Endothelial cell of umbilical vein (primary cell): Measurements from ENCODE around the gene BCOR. TPM values are rescaled to one million over a fixed set of nuclear protein-coding genes. Genes with fewer than 3 reads are reported as not detected.

ENCODE experiments used
- BruUV-seq: library from RNA; stranded (reverse); fragments of 400-500 nt; replicated peaks from 2 replicates; lab custom pipeline; 2021; lab: Mats Ljungman, UMichigan
- CTCF ChIA-PET: fragments of 300-600, 350-600 bp; sonication (Branson Sonifier 250); formaldehyde crosslinking; loops from one replicate; lab custom pipeline; 2021; ENCODE audit warnings: antibody characterized with exemption, inconsistent platforms; lab: Charles Lee
- POLR2A ChIA-PET: fragments of 300-600, 350-600 bp; sonication (Branson Sonifier 250); formaldehyde crosslinking; loops from one replicate; lab custom pipeline; 2021; ENCODE audit warnings: antibody characterized with exemption, inconsistent platforms; lab: Charles Lee
- DNase-seq: peaks from one replicate; pipeline ENCODE4 v3.0.0-alpha.2; 2011; ENCODE audit warnings: low read depth, low spot score
- FAIRE-seq: peaks from 2 replicates; lab custom pipeline; 2011; peaks lifted over from hg19 to GRCh38; lab: Jason Lieb, UNC
- H2AFZ ChIP-seq: 2 replicates; pipeline ENCODE4 v1.6.0; 2012; ENCODE audit warnings: low read depth, low read length, control low read depth, inconsistent platforms
- H3K27ac ChIP-seq: 2 replicates; pipeline ENCODE4 v1.5.1; 2011; ENCODE audit warnings: low read depth, mild to moderate bottlenecking, control low read depth, low read length, moderate library complexity; ENCODE audit not compliant: insufficient read depth
- H3K27me3 ChIP-seq, 2 experiments: 2 replicates each; pipeline versions ENCODE4 v1.6.0 to v1.6.1; 2011; ENCODE audit warnings: low read length in 2 of 2, mixed read lengths in 1 of 2; ENCODE audit not compliant: control insufficient read depth in 2 of 2, insufficient read depth in 2 of 2
- H3K36me3 ChIP-seq, 2 experiments: 2 replicates in 1 of 2; 3 replicates in 1 of 2; pipeline ENCODE4 v1.5.1; 2011; ENCODE audit warnings: low read length in 2 of 2, mild to moderate bottlenecking in 1 of 2, moderate library complexity in 1 of 2; ENCODE audit not compliant: control insufficient read depth in 2 of 2, insufficient read depth in 2 of 2; ENCODE audit errors: extremely low read depth in 1 of 2
- H3K4me1 ChIP-seq: 3 replicates; pipeline ENCODE4 v1.5.1; 2011; ENCODE audit warnings: mild to moderate bottlenecking, low read length; ENCODE audit not compliant: control insufficient read depth, insufficient read depth; ENCODE audit errors: extremely low read depth
- H3K4me2 ChIP-seq: 2 replicates; pipeline ENCODE4 v1.6.1; 2011; ENCODE audit warnings: low read length, control low read depth, mixed read lengths; ENCODE audit not compliant: insufficient read depth
- H3K4me3 ChIP-seq, 3 experiments: fragments of 200-600 bp in 1 of 3; sonication (generic), shearing (Covaris generic) in 1 of 3; replicated peaks in 1 of 3; 2 replicates each; pipeline ENCODE4 v1.5.1; 2011 to 2016; ENCODE audit warnings: control low read depth in 3 of 3, low read length in 3 of 3, mild to moderate bottlenecking in 2 of 3, inconsistent platforms in 1 of 3, low read depth in 1 of 3, moderate library complexity in 1 of 3; ENCODE audit not compliant: insufficient read depth in 1 of 3
- H3K79me2 ChIP-seq: 2 replicates; pipeline ENCODE4 v1.6.0; 2012; ENCODE audit warnings: low read length, inconsistent platforms; ENCODE audit not compliant: control insufficient read depth, insufficient read depth
- H3K9ac ChIP-seq: replicated peaks from 2 replicates; pipeline ENCODE3; 2011; ENCODE audit warnings: low read length, control low read depth; ENCODE audit not compliant: insufficient read depth; ENCODE audit errors: extremely low read depth
- H3K9me1 ChIP-seq: replicated peaks from 3 replicates; pipeline ENCODE4 v1.6.0; 2011; ENCODE audit warnings: mild to moderate bottlenecking, low read length; ENCODE audit not compliant: control insufficient read depth, insufficient read depth; ENCODE audit errors: extremely low read depth
- H3K9me3 ChIP-seq: replicated peaks from 2 replicates; pipeline ENCODE4 v1.5.1; 2012; ENCODE audit warnings: low read length, inconsistent platforms; ENCODE audit not compliant: control insufficient read depth, insufficient read depth
- H4K20me1 ChIP-seq: replicated peaks from 2 replicates; pipeline ENCODE3; 2011; ENCODE audit warnings: mild to moderate bottlenecking, low read length; ENCODE audit not compliant: control insufficient read depth, insufficient read depth; ENCODE audit errors: extremely low read depth
- EZH2 ChIP-seq: IDR thresholded peaks from 2 replicates; pipeline ENCODE4 v1.6.1; 2012; ENCODE audit warnings: borderline replicate concordance, low read depth, mild to moderate bottlenecking, moderate library complexity, low read length, inconsistent platforms; ENCODE audit not compliant: severe bottlenecking
- FOS ChIP-seq: IDR thresholded peaks from 2 replicates; pipeline ENCODE4 v1.6.1; 2011; ENCODE audit warnings: mild to moderate bottlenecking, low read length, moderate library complexity, borderline replicate concordance; ENCODE audit not compliant: insufficient read depth
- GATA2 ChIP-seq: IDR thresholded peaks from 2 replicates; pipeline ENCODE4 v1.7.0; 2011; ENCODE audit warnings: low read depth, mild to moderate bottlenecking, moderate library complexity, mixed read lengths, low read length; ENCODE audit not compliant: insufficient read length, insufficient read depth
- JUN ChIP-seq: IDR thresholded peaks from 2 replicates; pipeline ENCODE4 v1.6.1; 2011; ENCODE audit warnings: borderline replicate concordance, low read depth; ENCODE audit not compliant: insufficient read length, insufficient read depth
- MAX ChIP-seq: IDR thresholded peaks from 2 replicates; pipeline ENCODE4 v1.6.1; 2011; ENCODE audit not compliant: insufficient read depth, insufficient read length
- MYC ChIP-seq: IDR thresholded peaks from one replicate; pipeline ENCODE4 v1.6.1; 2011; ENCODE audit warnings: mild to moderate bottlenecking, low read depth, low read length
- POLR2A ChIP-seq: IDR thresholded peaks from 2 replicates; pipeline ENCODE4 v1.6.1; 2012; ENCODE audit warnings: low read depth, mild to moderate bottlenecking, control low read depth, low read length
- POLR2AphosphoS5 ChIP-seq: IDR thresholded peaks from 2 replicates; pipeline ENCODE4 v1.6.1; 2012; ENCODE audit warnings: low read depth, mild to moderate bottlenecking, control low read depth, low read length, moderate library complexity; ENCODE audit not compliant: insufficient read depth
- dilution Hi-C: fragments of 300-500 bp; cut with MboI; formaldehyde crosslinking; loops from one replicate; pipeline ENCODE4 v1.15.0; 2019; ENCODE audit warnings: low sequenced_read_pairs; ENCODE audit not compliant: extremely low pct_ligation_motif_present
- intact Hi-C: fragments of 100-400 bp; cut with micrococcal nuclease; formaldehyde crosslinking; loops from one replicate; pipeline ENCODE4 v1.10.0; 2022
- polyA plus RNA-seq, 4 experiments: library from polyadenylated mRNA; depleted of rRNA in 3 of 4; stranded (reverse) in 3 of 4; unstranded in 1 of 4; fragments of >200 nt; gene quantifications; 2 replicates each; pipeline versions ENCODE4 v1.2.1 to v1.2.3, GENCODE V29; 2011 to 2012; ENCODE audit warnings: missing spikeins in 1 of 4
- total RNA-seq: library from RNA; stranded (reverse); gene quantifications from 2 replicates; pipeline ENCODE4 v1.2.3, GENCODE V29; 2021
- TF ChIP-seq, protein P1 (sequence below), 2 donors: IDR thresholded peaks; 1 replicate in 1 of 2; 2 replicates in 1 of 2; pipeline ENCODE4 v1.5.1; 2011; ENCODE audit warnings: low read length in 2 of 2, mild to moderate bottlenecking in 2 of 2, moderate library complexity in 2 of 2, control low read depth in 1 of 2, inconsistent platforms in 1 of 2, low read depth in 1 of 2; ENCODE audit not compliant: insufficient read depth in 1 of 2; ENCODE audit errors: extremely low read depth in 1 of 2

Gene BCOR
- total and polyA plus RNA-seq, 2 donors (not counting 3 experiments of a cell fraction or from before 2014, with no cell fraction given), result 10.1 to 24.2 TPM

DNA sequence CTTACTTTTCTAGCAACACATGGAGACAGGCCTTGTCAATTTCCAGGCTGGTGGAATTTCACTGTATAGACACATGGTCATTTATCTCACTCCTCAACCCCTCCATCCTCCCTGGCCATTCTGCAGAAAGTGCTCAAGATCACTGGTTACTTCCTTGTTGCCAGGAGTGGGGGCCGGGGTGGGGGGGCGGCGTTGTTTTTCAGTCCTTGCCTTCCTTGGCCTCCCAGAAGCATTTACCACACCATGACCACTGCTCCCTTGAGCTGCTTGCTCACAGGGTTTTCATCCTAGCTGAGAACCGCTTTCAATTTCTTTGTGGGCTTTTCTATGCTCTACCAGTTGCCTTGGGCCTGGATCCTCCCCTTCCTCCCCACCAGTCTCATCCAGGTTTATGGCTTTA, 14.1 kb upstream of the BCOR start:
- Histone ChIP-seq H2AFZ (no peak overlapping the region), H3K4me2 (no peak overlapping the region), H3K9me3 (no peaks in the 10 kb centered on the region), H3K9ac (no peak overlapping the region), H3K9me1 (no peaks in the 10 kb centered on the region), H3K27me3 (no peaks in the 10 kb centered on the region), H3K79me2 (no peaks in the 10 kb centered on the region), H4K20me1 (no peaks in the 10 kb centered on the region), H3K4me1 (peaks cover 10% of the 10 kb centered on the region), H3K36me3 (no peaks in the 10 kb centered on the region), H3K27ac (no peak overlapping the region), H3K4me3 (no peak overlapping the region)
- BruUV-seq, result no TSS peak
- TF ChIP-seq JUN, result no peak
- no peak for TF ChIP-seq FOS
- TF ChIP-seq POLR2A, result no peak
- TF ChIP-seq POLR2AphosphoS5, result no peak
- TF ChIP-seq GATA2, result no peak
- TF ChIP-seq, protein P1, sequence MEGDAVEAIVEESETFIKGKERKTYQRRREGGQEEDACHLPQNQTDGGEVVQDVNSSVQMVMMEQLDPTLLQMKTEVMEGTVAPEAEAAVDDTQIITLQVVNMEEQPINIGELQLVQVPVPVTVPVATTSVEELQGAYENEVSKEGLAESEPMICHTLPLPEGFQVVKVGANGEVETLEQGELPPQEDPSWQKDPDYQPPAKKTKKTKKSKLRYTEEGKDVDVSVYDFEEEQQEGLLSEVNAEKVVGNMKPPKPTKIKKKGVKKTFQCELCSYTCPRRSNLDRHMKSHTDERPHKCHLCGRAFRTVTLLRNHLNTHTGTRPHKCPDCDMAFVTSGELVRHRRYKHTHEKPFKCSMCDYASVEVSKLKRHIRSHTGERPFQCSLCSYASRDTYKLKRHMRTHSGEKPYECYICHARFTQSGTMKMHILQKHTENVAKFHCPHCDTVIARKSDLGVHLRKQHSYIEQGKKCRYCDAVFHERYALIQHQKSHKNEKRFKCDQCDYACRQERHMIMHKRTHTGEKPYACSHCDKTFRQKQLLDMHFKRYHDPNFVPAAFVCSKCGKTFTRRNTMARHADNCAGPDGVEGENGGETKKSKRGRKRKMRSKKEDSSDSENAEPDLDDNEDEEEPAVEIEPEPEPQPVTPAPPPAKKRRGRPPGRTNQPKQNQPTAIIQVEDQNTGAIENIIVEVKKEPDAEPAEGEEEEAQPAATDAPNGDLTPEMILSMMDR (IDR thresholded peaks at IDR 0.05; ENCODE audit: extremely low read depth in 1 of 2, insufficient read depth in 1 of 2, low read depth in 1 of 2, low read length in 2 of 2), result no peak
- no peak for TF ChIP-seq EZH2
- no peak for TF ChIP-seq MYC
- TF ChIP-seq MAX, result no peak
- dilution Hi-C loops (no loop called here), intact Hi-C loops (no loop called here)
- DNase-seq (no peak), FAIRE-seq (no peak)
- ChIA-PET CTCF (no interaction called here), POLR2A (no interaction called here)
